GM23248 (cell line): ENCODE data around the gene TIMM44. TPM values are rescaled to one million over a fixed set of nuclear protein-coding genes. Genes with fewer than 3 reads are reported as not detected.

Experiments
- DNase-seq: peaks from one replicate; pipeline ENCODE4 v3.0.0-alpha.2; 2015
- H2AFZ ChIP-seq: fragments of 200-600 bp; sonication (generic); 2 replicates; pipeline ENCODE4 v1.6.1; 2016; ENCODE audit warnings: antibody characterized with exemption
- H3F3A ChIP-seq: fragments of 200-600 bp; sonication (generic); 2 replicates; pipeline ENCODE4 v1.6.1; 2016; ENCODE audit warnings: mild to moderate bottlenecking, antibody characterized with exemption, mixed run types; ENCODE audit not compliant: insufficient read depth
- H3K27ac ChIP-seq: fragments of 200-600 bp; sonication (generic); 2 replicates; pipeline ENCODE4 v1.5.1; 2016; ENCODE audit warnings: mild to moderate bottlenecking
- H3K27me3 ChIP-seq: fragments of 200-600 bp; sonication (generic); replicated peaks from 2 replicates; pipeline ENCODE4 v1.6.1; 2016; ENCODE audit warnings: mild to moderate bottlenecking; ENCODE audit not compliant: insufficient read depth
- H3K36me3 ChIP-seq: fragments of 200-600 bp; sonication (generic); 2 replicates; pipeline ENCODE4 v1.6.1; 2016; ENCODE audit warnings: low read depth, mild to moderate bottlenecking
- H3K4me1 ChIP-seq: fragments of 200-600 bp; sonication (generic); 2 replicates; pipeline ENCODE4 v1.6.1; 2016; ENCODE audit warnings: mild to moderate bottlenecking; ENCODE audit not compliant: insufficient read depth
- H3K4me2 ChIP-seq: fragments of 200-600 bp; sonication (generic); one replicate; pipeline ENCODE4 v1.6.1; 2016; ENCODE audit warnings: mild to moderate bottlenecking; ENCODE audit not compliant: unreplicated experiment
- H3K4me3 ChIP-seq: fragments of 200-600 bp; sonication (generic); 2 replicates; pipeline ENCODE4 v1.5.1; 2016; ENCODE audit warnings: mild to moderate bottlenecking
- H3K79me2 ChIP-seq: fragments of 200-600 bp; sonication (generic); 2 replicates; pipeline ENCODE4 v1.6.1; 2016; ENCODE audit warnings: mild to moderate bottlenecking; ENCODE audit not compliant: insufficient read depth
- H3K9ac ChIP-seq: fragments of 200-600 bp; sonication (generic); 2 replicates; pipeline ENCODE4 v1.6.1; 2016; ENCODE audit warnings: mild to moderate bottlenecking
- H3K9me2 ChIP-seq: fragments of 200-600 bp; sonication (generic); 2 replicates; pipeline ENCODE4 v1.6.1; 2016; ENCODE audit warnings: mixed run types, mild to moderate bottlenecking, moderate library complexity; ENCODE audit not compliant: insufficient read depth
- H3K9me3 ChIP-seq: fragments of 200-600 bp; sonication (generic); one replicate; pipeline ENCODE4 v1.6.1; 2017; ENCODE audit warnings: low read depth
- H4K20me1 ChIP-seq: fragments of 200-600 bp; sonication (generic); 2 replicates; pipeline ENCODE4 v1.6.0; 2016; ENCODE audit not compliant: insufficient read depth
- EZH2 ChIP-seq: fragments of 200-600 bp; sonication (generic); IDR thresholded peaks from 2 replicates; pipeline ENCODE4 v1.6.1; 2018; ENCODE audit warnings: antibody characterized with exemption, mild to moderate bottlenecking; ENCODE audit not compliant: insufficient read depth, poor library complexity, severe bottlenecking
- EZH2phosphoT487 ChIP-seq: fragments of 200-600 bp; sonication (generic); IDR thresholded peaks from 2 replicates; pipeline ENCODE4 v1.6.1; 2018; ENCODE audit warnings: antibody characterized with exemption, moderate library complexity, mild to moderate bottlenecking, low read depth; ENCODE audit not compliant: insufficient read depth
- WGBS, 2 experiments: methylation state at CpG; one replicate each; pipeline ENCODE4 v1.1.6; 2015 to 2017; ENCODE audit warnings: low lambda C conversion rate in 2 of 2, low coverage in 1 of 2; ENCODE audit errors: missing lambda C conversion rate in 2 of 2; 5-methylcytosine and 5-hydroxymethylcytosine counted together
- in situ Hi-C: fragments of 300-500 bp; cut with MboI; formaldehyde crosslinking; loops from 2 replicates; pipeline ENCODE4 v1.15.0; 2020
- polyA plus RNA-seq: library from polyadenylated mRNA; unstranded; fragments of >200 nt; fragmentation: Nextera tagmentation; extraction: Ambion mirVana; gene quantifications from 2 replicates; pipeline ENCODE4 v1.2.1, GENCODE V29; 2016
- total RNA-seq: library from RNA; depleted of rRNA; stranded (reverse); fragments of >200 nt; shearing (Covaris generic); gene quantifications from 2 replicates; pipeline ENCODE4 v1.2.3, GENCODE V29; 2014

TIMM44 gene
- total and polyA plus RNA-seq, 2 experiments from 2014 or later, result 25.8 to 53.1 TPM

DNA sequence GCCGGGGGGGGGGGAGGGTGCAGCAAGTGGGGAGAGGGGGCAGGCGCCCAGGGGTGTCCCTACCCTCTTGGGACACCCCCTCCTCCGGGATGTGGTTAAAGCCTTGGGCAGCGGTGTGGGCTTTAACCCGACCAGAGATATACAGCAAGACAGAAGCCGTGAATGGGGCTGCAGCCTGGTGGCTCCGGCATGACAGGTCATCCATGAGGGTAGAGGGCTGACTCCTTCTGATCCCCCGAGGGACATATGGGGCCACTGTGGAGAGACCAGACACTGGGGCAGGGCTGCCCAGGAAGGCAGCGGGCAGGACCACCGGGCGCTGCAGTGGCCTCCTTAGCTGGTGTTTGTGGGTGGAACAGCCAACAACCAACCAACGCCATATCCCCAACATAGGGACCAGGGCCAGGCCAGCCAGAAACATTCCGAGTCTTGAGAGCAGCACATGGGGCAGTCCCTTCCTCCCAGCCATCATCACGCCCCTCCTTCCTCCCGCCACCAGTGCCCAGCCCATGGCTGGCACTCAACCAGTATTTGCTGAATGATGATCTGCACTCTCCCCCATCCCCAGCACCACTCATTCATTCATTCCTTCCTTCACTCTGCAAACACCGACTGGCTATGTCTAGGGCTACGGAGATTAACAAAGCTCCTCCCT lies 43.8 kb upstream of the TIMM44 start:
- TF ChIP-seq EZH2phosphoT487, result no peak
- no peak for TF ChIP-seq EZH2
- no peak for DNase-seq
- no peak overlapping the region for H3K27ac ChIP-seq
- H2AFZ ChIP-seq, result no peak overlapping the region
- peaks cover 28% of the 10 kb centered on the region; the same call in 1 of the 2 replicates for H3K36me3 ChIP-seq
- no peaks in the 10 kb centered on the region for H3K9me2 ChIP-seq
- H3K79me2 ChIP-seq, result peaks cover 92% of the 10 kb centered on the region
- H3K4me2 ChIP-seq, result no peak overlapping the region
- WGBS, 2 experiments, result 65 to 69% methylated on average over 15 to 17 of the region's 17 CpGs
- peaks cover 14% of the 10 kb centered on the region for H3K4me1 ChIP-seq
- no peak overlapping the region for H3K9ac ChIP-seq
- in situ Hi-C loops, result no loop called here
- H4K20me1 ChIP-seq, result peaks cover 18% of the 10 kb centered on the region
- no peaks in the 10 kb centered on the region for H3K9me3 ChIP-seq
- no peak overlapping the region for H3K4me3 ChIP-seq
- H3K27me3 ChIP-seq, result no peaks in the 10 kb centered on the region
- no peaks in the 10 kb centered on the region; the same call in 1 of the 2 replicates for H3F3A ChIP-seq

DNA sequence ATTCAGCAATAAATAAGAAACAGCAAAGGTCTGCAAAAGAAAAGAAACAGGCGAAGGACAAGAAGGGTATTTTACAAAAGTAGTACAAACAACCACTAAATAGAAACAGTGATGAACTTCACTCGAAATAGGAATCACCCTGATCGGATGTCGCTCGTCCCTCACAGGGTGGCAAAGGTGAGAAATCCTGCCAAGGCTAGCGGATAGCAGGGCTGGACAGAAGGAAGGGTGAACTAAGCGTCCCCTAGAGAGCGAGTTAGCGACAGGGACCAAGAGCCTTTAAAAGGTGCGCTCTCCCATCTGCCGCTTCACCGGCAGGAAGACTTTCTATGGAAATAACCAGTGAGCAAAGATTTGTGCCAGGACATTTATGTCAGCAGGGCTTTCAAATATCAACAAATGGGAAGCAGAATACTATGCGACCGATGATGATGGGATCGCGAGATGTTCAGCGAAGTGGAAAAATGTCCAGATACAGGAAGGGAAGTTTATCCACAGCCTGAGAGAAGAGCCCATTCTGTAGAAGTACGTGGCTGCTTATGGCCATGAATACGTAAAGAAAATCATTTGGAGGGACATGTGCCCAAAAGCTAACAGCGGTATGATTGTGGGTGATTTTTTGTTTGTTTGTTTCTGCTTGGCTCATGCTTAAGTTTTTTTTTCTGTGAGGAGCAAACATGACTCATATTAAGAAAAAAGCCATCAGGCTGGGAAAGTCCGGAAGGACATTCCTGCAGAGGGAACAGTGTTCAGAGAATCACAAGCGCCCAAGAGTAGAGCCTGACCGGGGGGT lies 43.1 kb upstream of the TIMM44 start:
- 77% methylated on average over 23 of the region's 23 CpGs for WGBS, 2 experiments
- Histone ChIP-seq H3K4me3 (no peak overlapping the region), H3K9me2 (no peaks in the 10 kb centered on the region), H3K79me2 (peaks cover 92% of the 10 kb centered on the region), H4K20me1 (peaks cover 18% of the 10 kb centered on the region), H3K4me1 (peaks cover 14% of the 10 kb centered on the region), H3K9ac (no peak overlapping the region), H3K9me3 (no peaks in the 10 kb centered on the region), H3K36me3 (peaks cover 27% of the 10 kb centered on the region; the same call in 1 of the 2 replicates), H3K4me2 (no peak overlapping the region), H3K27me3 (no peaks in the 10 kb centered on the region), H3K27ac (no peak overlapping the region; the same call in 1 of the 2 replicates), H2AFZ (no peak overlapping the region), H3F3A (no peaks in the 10 kb centered on the region; the same call in 1 of the 2 replicates)
- DNase-seq, result peak; percentile 79
- TF ChIP-seq EZH2 (no peak), EZH2phosphoT487 (no peak)
- in situ Hi-C loops, result no loop called here

GRCh38 chr19:7985481-7985911 lies 42.0 kb upstream of the TIMM44 start:
- peaks cover 14% of the 10 kb centered on the region for H3K4me1 ChIP-seq
- peaks cover 18% of the 10 kb centered on the region; the same call in 1 of the 2 replicates for H3K36me3 ChIP-seq
- no peak for DNase-seq
- no peaks in the 10 kb centered on the region; the same call in 1 of the 2 replicates for H3F3A ChIP-seq
- WGBS, 2 experiments, result 87 to 95% methylated on average over 5 to 7 of the region's 7 CpGs
- in situ Hi-C loops, result no loop called here
- H3K27ac ChIP-seq, result no peak overlapping the region
- H2AFZ ChIP-seq, result no peak overlapping the region
- H3K9me3 ChIP-seq, result no peaks in the 10 kb centered on the region
- H3K4me3 ChIP-seq, result no peak overlapping the region
- H4K20me1 ChIP-seq, result peaks cover 18% of the 10 kb centered on the region
- TF ChIP-seq EZH2phosphoT487, result no peak
- TF ChIP-seq EZH2, result no peak
- H3K9ac ChIP-seq, result no peak overlapping the region
- no peak overlapping the region for H3K4me2 ChIP-seq
- H3K9me2 ChIP-seq, result no peaks in the 10 kb centered on the region
- H3K79me2 ChIP-seq, result peaks cover 86% of the 10 kb centered on the region
- no peaks in the 10 kb centered on the region for H3K27me3 ChIP-seq

DNA sequence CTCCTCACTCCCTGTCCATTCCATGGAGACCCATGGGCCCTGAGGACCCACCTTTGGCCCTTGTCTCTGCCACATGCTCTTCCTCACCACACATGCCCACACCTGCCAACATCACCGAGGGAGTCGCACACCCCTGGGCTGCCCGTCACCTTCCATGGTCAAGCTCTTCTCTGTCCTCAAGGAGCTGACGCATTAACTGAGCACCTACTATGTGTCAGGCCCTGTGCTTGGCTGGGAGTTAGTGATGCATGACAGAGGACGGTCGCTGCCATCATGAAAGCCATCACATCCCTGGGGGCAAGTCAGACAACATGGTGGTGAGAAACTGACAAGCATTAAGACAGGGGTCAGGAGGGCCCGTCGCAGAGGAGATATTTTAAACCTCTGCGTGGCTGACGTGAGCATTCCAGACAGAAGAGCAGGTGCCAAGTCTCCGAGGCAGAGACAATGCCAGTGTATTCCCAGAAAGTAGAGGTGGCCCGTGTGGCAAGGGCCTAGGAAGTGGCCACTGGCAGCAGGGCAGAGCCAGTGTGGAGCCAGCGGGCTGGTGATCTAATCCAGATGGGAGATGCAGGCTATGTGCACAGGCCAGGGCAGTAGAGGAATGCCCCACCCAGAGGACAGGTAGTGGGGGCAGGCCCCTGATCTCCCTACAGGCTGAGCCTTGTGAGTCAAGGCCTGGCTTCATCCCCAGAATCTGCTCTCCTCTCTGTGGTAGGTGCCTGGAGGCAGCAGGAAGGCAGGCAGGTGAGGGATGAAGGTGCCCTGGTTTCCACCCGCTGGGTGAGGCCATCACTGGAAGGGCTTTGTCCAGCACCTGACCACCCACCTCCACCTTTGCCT lies 40.8 kb upstream of the TIMM44 start:
- in situ Hi-C loops, result no loop called here
- 87 to 91% methylated on average over 14 of the region's 14 CpGs for WGBS, 2 experiments
- no peaks in the 10 kb centered on the region for H3K9me2 ChIP-seq
- H3K9me3 ChIP-seq, result no peaks in the 10 kb centered on the region
- H4K20me1 ChIP-seq, result peaks cover 18% of the 10 kb centered on the region
- H3K9ac ChIP-seq, result no peak overlapping the region
- no peaks in the 10 kb centered on the region; the same call in 1 of the 2 replicates for H3F3A ChIP-seq
- no peaks in the 10 kb centered on the region for H3K27me3 ChIP-seq
- H3K27ac ChIP-seq, result no peak overlapping the region
- peaks cover 9% of the 10 kb centered on the region; the same call in 1 of the 2 replicates for H3K36me3 ChIP-seq
- H3K4me3 ChIP-seq, result no peak overlapping the region
- H3K4me1 ChIP-seq, result peaks cover 14% of the 10 kb centered on the region
- peaks cover 73% of the 10 kb centered on the region for H3K79me2 ChIP-seq
- TF ChIP-seq EZH2phosphoT487, result no peak
- TF ChIP-seq EZH2, result no peak
- no peak overlapping the region for H3K4me2 ChIP-seq
- H2AFZ ChIP-seq, result no peak overlapping the region
- no peak for DNase-seq
